Smooth muscle cell (in vitro differentiated cells): ENCODE data around the gene SLC44A2. TPM values are rescaled to one million over a fixed set of nuclear protein-coding genes. Genes with fewer than 3 reads are reported as not detected.
A peak's percentile ranks its signal among the peaks of the same experiment; 100 is the strongest.

Source experiments
- DNase-seq: peaks from one replicate; lab custom pipeline; 2025; ENCODE audit not compliant: unreplicated experiment; lab: John Stamatoyannopoulos, UW
- H2AFZ ChIP-seq: fragments of 200-600 bp; sonication (generic); 2 replicates; pipeline ENCODE4 v1.6.0; 2016; ENCODE audit warnings: antibody characterized with exemption, low read depth, mild to moderate bottlenecking
- H3F3A ChIP-seq: fragments of 200-600 bp; sonication (generic); 2 replicates; pipeline ENCODE4 v1.6.0; 2017; ENCODE audit warnings: antibody characterized with exemption, low read depth
- H3K27ac ChIP-seq: fragments of 200-600 bp; sonication (generic); 2 replicates; pipeline ENCODE4 v1.5.1; 2016; ENCODE audit warnings: low read depth, mild to moderate bottlenecking
- H3K27me3 ChIP-seq: fragments of 200-600 bp; sonication (generic); 2 replicates; pipeline ENCODE4 v1.6.1; 2016; ENCODE audit warnings: low read depth, mild to moderate bottlenecking
- H3K36me3 ChIP-seq: fragments of 200-600 bp; sonication (generic); 2 replicates; pipeline ENCODE4 v1.5.1; 2016; ENCODE audit warnings: low read depth
- H3K4me1 ChIP-seq: fragments of 200-600 bp; sonication (generic); 2 replicates; pipeline ENCODE4 v1.5.1; 2016; ENCODE audit warnings: low read depth
- H3K4me2 ChIP-seq: fragments of 200-600 bp; sonication (generic); 2 replicates; pipeline ENCODE4 v1.6.0; 2016; ENCODE audit warnings: mild to moderate bottlenecking
- H3K4me3 ChIP-seq: fragments of 200-600 bp; sonication (generic); 2 replicates; pipeline ENCODE4 v1.5.1; 2016; ENCODE audit warnings: mild to moderate bottlenecking
- H3K79me2 ChIP-seq: fragments of 200-600 bp; sonication (generic); 2 replicates; pipeline ENCODE4 v1.6.0; 2016; ENCODE audit warnings: low read depth, mild to moderate bottlenecking
- H3K9ac ChIP-seq: fragments of 200-600 bp; sonication (generic); 2 replicates; pipeline ENCODE4 v1.6.0; 2016; ENCODE audit warnings: low read depth
- H3K9me3 ChIP-seq: fragments of 200-600 bp; sonication (generic); replicated peaks from 2 replicates; pipeline ENCODE4 v1.5.1; 2016; ENCODE audit warnings: low read depth
- H4K20me1 ChIP-seq: fragments of 200-600 bp; sonication (generic); 2 replicates; pipeline ENCODE4 v1.6.0; 2016; ENCODE audit warnings: low read depth
- CTCF ChIP-seq: fragments of 200-600 bp; sonication (generic); IDR thresholded peaks from 2 replicates; pipeline ENCODE4 v1.5.1; 2017; ENCODE audit warnings: borderline replicate concordance, mild to moderate bottlenecking, antibody characterized with exemption; ENCODE audit not compliant: insufficient read depth, poor library complexity, severe bottlenecking
- WGBS: methylation state at CpG from one replicate; pipeline ENCODE4 v1.1.7; 2016; ENCODE audit warnings: low lambda C conversion rate; 5-methylcytosine and 5-hydroxymethylcytosine counted together
- polyA plus RNA-seq: library from polyadenylated mRNA; unstranded; fragments of >200 nt; fragmentation: Nextera tagmentation; extraction: Ambion mirVana; gene quantifications from 2 replicates; pipeline ENCODE4 v1.2.1, GENCODE V29; 2016
- total RNA-seq: library from RNA; depleted of rRNA; stranded (reverse); fragments of >200 nt; gene quantifications from 2 replicates; pipeline ENCODE4 v1.2.3, GENCODE V29; 2014

SLC44A2 gene
- total and polyA plus RNA-seq, 2 experiments from 2014 or later, result 79.5 to 123 TPM

- DNase-seq, result no peak
- H3K4me2 ChIP-seq, result peak overlapping the region; percentile 88
- peak overlapping the region; percentile 50 for H3K4me3 ChIP-seq
- peaks cover 42% of the 10 kb centered on the region for H4K20me1 ChIP-seq
- H3F3A ChIP-seq, result no peaks in the 10 kb centered on the region
- 54% methylated on average over 4 of the region's 10 CpGs for WGBS
- no peaks in the 10 kb centered on the region for H3K27me3 ChIP-seq
- no peak for TF ChIP-seq CTCF
- no peak overlapping the region for H3K27ac ChIP-seq
- H3K79me2 ChIP-seq, result peaks cover 10% of the 10 kb centered on the region
- peak overlapping the region; percentile 54 for H3K9ac ChIP-seq
- no peaks in the 10 kb centered on the region for H3K9me3 ChIP-seq
- no peaks in the 10 kb centered on the region for H3K36me3 ChIP-seq
- no peak overlapping the region for H2AFZ ChIP-seq
- peaks cover 8% of the 10 kb centered on the region for H3K4me1 ChIP-seq
Observed at GRCh38 chr19:10625762-10626138, 397 bp downstream of the SLC44A2 start.

- Histone ChIP-seq H3K4me3 (no peak overlapping the region), H2AFZ (no peak overlapping the region), H3K36me3 (no peaks in the 10 kb centered on the region), H3K9me3 (no peaks in the 10 kb centered on the region), H3K9ac (no peak overlapping the region), H3F3A (no peaks in the 10 kb centered on the region), H3K79me2 (no peaks in the 10 kb centered on the region), H3K27ac (no peak overlapping the region), H3K27me3 (no peaks in the 10 kb centered on the region), H3K4me2 (no peak overlapping the region), H3K4me1 (no peaks in the 10 kb centered on the region), H4K20me1 (peaks cover 11% of the 10 kb centered on the region)
- whole genome bisulfite sequencing, result 94% methylated on average over 14 of the region's 14 CpGs
- DNase-seq, result no peak
- TF ChIP-seq CTCF, result no peak
Observed at GRCh38 chr19:10631874-10632273, 6.5 kb downstream of the SLC44A2 start.

- Histone ChIP-seq H3K9ac (no peak overlapping the region), H3K9me3 (no peaks in the 10 kb centered on the region), H3F3A (no peaks in the 10 kb centered on the region), H2AFZ (no peak overlapping the region), H4K20me1 (peaks cover 6% of the 10 kb centered on the region), H3K27me3 (no peaks in the 10 kb centered on the region), H3K36me3 (no peaks in the 10 kb centered on the region), H3K79me2 (no peaks in the 10 kb centered on the region), H3K4me1 (no peaks in the 10 kb centered on the region), H3K4me2 (no peak overlapping the region), H3K4me3 (no peak overlapping the region), H3K27ac (no peak overlapping the region)
- DNase-seq, result no peak
- 97% methylated on average over 7 of the region's 7 CpGs for WGBS
- no peak for TF ChIP-seq CTCF
Observed at GRCh38 chr19:10634430-10634829, 9.1 kb downstream of the SLC44A2 start.

GRCh38 chr19:10634963-10635362 is 9.6 kb downstream of the SLC44A2 start:
- 93% methylated on average over 6 of the region's 6 CpGs for WGBS
- no peak for DNase-seq
- H3K36me3 ChIP-seq, result no peaks in the 10 kb centered on the region

More at GRCh38 chr19:10634963-10635362, 9.6 kb downstream of the SLC44A2 start:
- Histone ChIP-seq H3K9ac (no peak overlapping the region), H3K9me3 (no peaks in the 10 kb centered on the region), H4K20me1 (peaks cover 6% of the 10 kb centered on the region), H3F3A (no peaks in the 10 kb centered on the region), H3K27me3 (no peaks in the 10 kb centered on the region), H3K79me2 (no peaks in the 10 kb centered on the region), H3K27ac (no peak overlapping the region), H3K4me3 (no peak overlapping the region), H2AFZ (no peak overlapping the region), H3K4me1 (no peaks in the 10 kb centered on the region), H3K4me2 (no peak overlapping the region)
- no peak for TF ChIP-seq CTCF
